H1 (cell line): Measurements from ENCODE around the gene QRICH1. TPM values are rescaled to one million over a fixed set of nuclear protein-coding genes. Genes with fewer than 3 reads are reported as not detected.

Experiments used
- CHD2 ChIP-seq: IDR thresholded peaks from 2 replicates; pipeline ENCODE4 v1.6.1; 2012; ENCODE audit warnings: low read length, improper control_type of control experiment
- CREB1 ChIP-seq: IDR thresholded peaks from 2 replicates; pipeline ENCODE4 v1.6.1; 2012; ENCODE audit warnings: inconsistent platforms
- CTCF ChIP-seq, 3 experiments: IDR thresholded peaks; 1 replicate in 2 of 3; 2 replicates in 1 of 3; pipeline versions ENCODE4 v1.5.1 to v1.6.1; 2011; ENCODE audit warnings: low read length in 3 of 3, mild to moderate bottlenecking in 3 of 3, inconsistent platforms in 2 of 3, low read depth in 1 of 3, moderate library complexity in 1 of 3; ENCODE audit not compliant: insufficient read depth in 1 of 3; ENCODE audit errors: control extremely low read depth in 1 of 3
- SAP30 ChIP-seq: fragments of 300-600 bp; sonication (generic); IDR thresholded peaks from 2 replicates; pipeline ENCODE4 v1.7.1; 2012; ENCODE audit warnings: low read length, moderate library complexity, mild to moderate bottlenecking, inconsistent platforms; ENCODE audit not compliant: insufficient read depth, insufficient replicate concordance
- SIX5 ChIP-seq: IDR thresholded peaks from 2 replicates; pipeline ENCODE4 v1.6.1; 2011; ENCODE audit warnings: mild to moderate bottlenecking, low read depth, low read length
- SP4 ChIP-seq: IDR thresholded peaks from 2 replicates; pipeline ENCODE4 v1.6.1; 2012; ENCODE audit warnings: low read length, inconsistent platforms
- TAF1 ChIP-seq: IDR thresholded peaks from 2 replicates; pipeline ENCODE4 v1.6.1; 2011; ENCODE audit warnings: mild to moderate bottlenecking, low read depth, low read length
- polyA plus RNA-seq, 7 experiments: library from polyadenylated mRNA; depleted of rRNA in 3 of 7; stranded (reverse) in 5 of 7; unstranded in 2 of 7; fragments of >200 nt in 5 of 7; fragments of 200-250 nt in 2 of 7; gene quantifications; 1 replicate in 5 of 7; 2 replicates in 1 of 7; 4 replicates in 1 of 7; pipeline versions ENCODE4 v1.2.1 to v1.2.3, GENCODE V29; 2011 to 2013; ENCODE audit warnings: missing spikeins in 2 of 7, mixed read lengths in 2 of 7
- total RNA-seq: library from RNA; stranded (reverse); fragmentation: NEBNext Ultra II Directional; extraction: Animal tissue kit (Norgen Biotek cat#: 25700); gene quantifications from 2 replicates; pipeline ENCODE4 v1.2.1, GENCODE V29; 2021

QRICH1 gene
- total and polyA plus RNA-seq, 2 of the 8 experiments (the other 6 are each of a cell fraction or from before 2014, with no cell fraction given) = 128 to 142 TPM

- TF ChIP-seq CTCF (IDR thresholded peaks at IDR 0.05; ENCODE audit: control extremely low read depth in 1 of 3, insufficient read depth in 1 of 3, low read depth in 1 of 3, low read length in 3 of 3) = no peak
- TF ChIP-seq SP4 = no peak
- no peak for TF ChIP-seq TAF1
- no peak for TF ChIP-seq SAP30
- TF ChIP-seq CHD2 = no peak
- TF ChIP-seq CREB1 = no peak
- TF ChIP-seq SIX5 = no peak
Observed at GRCh38 chr3:49005998-49006397, 87.9 kb downstream of the QRICH1 start (continued).
